CD8-positive, alpha-beta memory T cell (primary cell): Measurements from ENCODE around the gene KIF13A. TPM values are rescaled to one million over a fixed set of nuclear protein-coding genes. Genes with fewer than 3 reads are reported as not detected.

Source experiments
- CTCF ChIA-PET: fragments of 350-600 bp; sonication (Branson Sonifier 250); formaldehyde crosslinking; loops from one replicate; lab custom pipeline; 2021; ENCODE audit warnings: antibody characterized with exemption; lab: Charles Lee
- POLR2A ChIA-PET: fragments of 350-600 bp; sonication (Branson Sonifier 250); formaldehyde crosslinking; loops from one replicate; lab custom pipeline; 2021; ENCODE audit warnings: antibody characterized with exemption; lab: Charles Lee
- DNase-seq, 5 donors: peaks; one replicate each; pipeline versions ENCODE4 v3.0.0 to v3.0.0-alpha.2; 2020 to 2022; ENCODE audit warnings: mixed read lengths in 1 of 5
- H3K27ac ChIP-seq: one replicate; pipeline ENCODE4 v1.7.0; 2013; ENCODE audit warnings: low read depth, mild to moderate bottlenecking, low read length, moderate library complexity
- H3K27me3 ChIP-seq: 2 replicates; pipeline ENCODE4 v1.7.0; 2013; ENCODE audit warnings: low read length, mild to moderate bottlenecking; ENCODE audit not compliant: insufficient read depth, poor library complexity, severe bottlenecking
- H3K36me3 ChIP-seq: 2 replicates; pipeline ENCODE4 v1.7.0; 2013; ENCODE audit warnings: mild to moderate bottlenecking, low read length, moderate library complexity; ENCODE audit not compliant: insufficient read depth
- H3K4me1 ChIP-seq: 2 replicates; pipeline ENCODE4 v1.7.0; 2013; ENCODE audit warnings: mild to moderate bottlenecking, low read length, moderate library complexity; ENCODE audit not compliant: insufficient read depth
- H3K4me3 ChIP-seq: 2 replicates; pipeline ENCODE4 v1.7.0; 2013; ENCODE audit warnings: mild to moderate bottlenecking, low read length
- H3K9me3 ChIP-seq: 2 replicates; pipeline ENCODE4 v1.7.0; 2013; ENCODE audit warnings: mild to moderate bottlenecking, low read length
- H3K27ac Mint-ChIP-seq, 8 donors: one replicate each; pipeline ENCODE4 v1.8.0; 2020 to 2021; ENCODE audit warnings: mixed read lengths in 8 of 8, mild to moderate bottlenecking in 6 of 8, inconsistent platforms in 3 of 8, moderate library complexity in 3 of 8
- H3K27me3 Mint-ChIP-seq, 2 donors: one replicate each; pipeline ENCODE4 v1.8.0; 2020 to 2021; ENCODE audit warnings: mixed read lengths in 2 of 2, mild to moderate bottlenecking in 1 of 2, moderate library complexity in 1 of 2
- H3K36me3 Mint-ChIP-seq, 3 donors: one replicate each; pipeline ENCODE4 v1.8.0; 2020 to 2021; ENCODE audit warnings: mixed read lengths in 3 of 3, inconsistent platforms in 1 of 3, mild to moderate bottlenecking in 1 of 3
- H3K4me1 Mint-ChIP-seq, 3 donors: one replicate each; pipeline ENCODE4 v1.8.0; 2020 to 2021; ENCODE audit warnings: mixed read lengths in 3 of 3, inconsistent platforms in 1 of 3, mild to moderate bottlenecking in 1 of 3
- H3K4me3 Mint-ChIP-seq, 7 donors: one replicate each; pipeline ENCODE4 v1.8.0; 2020 to 2021; ENCODE audit warnings: mixed read lengths in 7 of 7, mild to moderate bottlenecking in 6 of 7, moderate library complexity in 4 of 7, inconsistent platforms in 2 of 7
- H3K9me3 Mint-ChIP-seq, 5 donors: one replicate each; pipeline ENCODE4 v1.8.0; 2020 to 2022; ENCODE audit warnings: mixed read lengths in 5 of 5, mild to moderate bottlenecking in 3 of 5, moderate library complexity in 2 of 5, inconsistent platforms in 1 of 5
- polyA plus RNA-seq: library from polyadenylated mRNA; unstranded; fragments of 300-500 nt; fragmentation: Illumina TruSeq; gene quantifications from one replicate; pipeline ENCODE4 v1.2.3, GENCODE V29; 2021
- total RNA-seq, 2 experiments: library from RNA; stranded (reverse); gene quantifications; one replicate each; pipeline ENCODE4 v1.2.3, GENCODE V29; 2021

KIF13A gene
- total and polyA plus RNA-seq, 3 experiments from 2014 or later = 0.12 to 0.60 (median 0.18) TPM

- H3K27ac ChIP-seq = no peak overlapping the region
- Mint-ChIP-seq H3K9me3 (no peaks in the 10 kb centered on the region), H3K27me3 (peaks cover 3 to 19% of the 10 kb centered on the region in 2 donors), H3K36me3 (no peaks in the 10 kb centered on the region), H3K27ac (no peak overlapping the region), H3K4me1 (no peaks in the 10 kb centered on the region), H3K4me3 (no peak overlapping the region)
- no peak for DNase-seq
- H3K27me3 ChIP-seq = no peaks in the 10 kb centered on the region
- H3K4me3 ChIP-seq = no peak overlapping the region
- H3K36me3 ChIP-seq = no peaks in the 10 kb centered on the region
- CTCF ChIA-PET = no interaction called here
- POLR2A ChIA-PET = no interaction called here
- no peaks in the 10 kb centered on the region for H3K4me1 ChIP-seq
- H3K9me3 ChIP-seq = no peaks in the 10 kb centered on the region
These were observed 159.3 kb downstream of the KIF13A start for GRCh38 chr6:17828149-17828548.

GRCh38 chr6:17826301-17826700, 161.1 kb downstream of the KIF13A start:
- H3K27me3 Mint-ChIP-seq = peaks cover 3 to 14% of the 10 kb centered on the region in 2 donors
- no peak overlapping the region for H3K27ac Mint-ChIP-seq
- no peaks in the 10 kb centered on the region for H3K36me3 Mint-ChIP-seq
- Histone ChIP-seq H3K27ac (no peak overlapping the region), H3K27me3 (no peaks in the 10 kb centered on the region), H3K4me1 (no peaks in the 10 kb centered on the region), H3K36me3 (no peaks in the 10 kb centered on the region), H3K4me3 (no peak overlapping the region), H3K9me3 (no peaks in the 10 kb centered on the region)
- no peaks in the 10 kb centered on the region for H3K4me1 Mint-ChIP-seq
- CTCF ChIA-PET = no interaction called here
- DNase-seq = no peak
- no peak overlapping the region for H3K4me3 Mint-ChIP-seq
- POLR2A ChIA-PET = no interaction called here
- H3K9me3 Mint-ChIP-seq = no peaks in the 10 kb centered on the region

GRCh38 chr6:17820055-17820454, 167.4 kb downstream of the KIF13A start:
- ChIA-PET POLR2A (no interaction called here), CTCF (no interaction called here)
- Mint-ChIP-seq H3K4me3 (no peak overlapping the region), H3K36me3 (no peaks in the 10 kb centered on the region), H3K4me1 (no peaks in the 10 kb centered on the region), H3K27me3 (peaks cover 2 to 18% of the 10 kb centered on the region in 2 donors), H3K27ac (no peak overlapping the region), H3K9me3 (no peaks in the 10 kb centered on the region)
- Histone ChIP-seq H3K27ac (peak overlapping the region; percentile 30), H3K9me3 (no peaks in the 10 kb centered on the region), H3K36me3 (no peaks in the 10 kb centered on the region), H3K4me1 (no peaks in the 10 kb centered on the region), H3K27me3 (no peaks in the 10 kb centered on the region), H3K4me3 (no peak overlapping the region)
- DNase-seq = no peak

- ChIA-PET POLR2A (no interaction called here), CTCF (interaction anchor here (1.2 to 2.2 kb wide), 3 partner anchors 13 to 232 kb away, joined by 3 to 7 read pairs (median 3); no protein-coding TSS in a partner anchor)
- H3K27me3 ChIP-seq = no peaks in the 10 kb centered on the region
- H3K36me3 ChIP-seq = no peaks in the 10 kb centered on the region
- H3K4me3 ChIP-seq = no peak overlapping the region
- Mint-ChIP-seq H3K4me3 (no peak overlapping the region), H3K9me3 (peaks cover 0 to 2% (median 0%) of the 10 kb centered on the region in 5 donors), H3K4me1 (no peaks in the 10 kb centered on the region), H3K27me3 (peaks cover 2 to 22% of the 10 kb centered on the region in 2 donors), H3K36me3 (no peaks in the 10 kb centered on the region), H3K27ac (no peak overlapping the region)
- no peaks in the 10 kb centered on the region for H3K4me1 ChIP-seq
- no peak for DNase-seq
- H3K9me3 ChIP-seq = no peaks in the 10 kb centered on the region
- no peak overlapping the region for H3K27ac ChIP-seq
These were observed 169.7 kb downstream of the KIF13A start for GRCh38 chr6:17817763-17818162.

- peaks cover 2 to 28% of the 10 kb centered on the region in 2 donors for H3K27me3 Mint-ChIP-seq
- no peaks in the 10 kb centered on the region for H3K36me3 Mint-ChIP-seq
- no peaks in the 10 kb centered on the region for H3K4me1 Mint-ChIP-seq
- CTCF ChIA-PET = interaction anchor here (1.2 to 2.2 kb wide), 3 partner anchors 13 to 231 kb away, joined by 3 to 7 read pairs (median 3); no protein-coding TSS in a partner anchor
- H3K4me3 Mint-ChIP-seq = no peak overlapping the region
- Histone ChIP-seq H3K9me3 (no peaks in the 10 kb centered on the region), H3K36me3 (no peaks in the 10 kb centered on the region), H3K4me3 (no peak overlapping the region), H3K27ac (no peak overlapping the region), H3K27me3 (no peaks in the 10 kb centered on the region), H3K4me1 (no peaks in the 10 kb centered on the region)
- POLR2A ChIA-PET = no interaction called here
- DNase-seq = no peak
- H3K27ac Mint-ChIP-seq = no peak overlapping the region
- peaks cover 0 to 4% (median 0%) of the 10 kb centered on the region in 5 donors for H3K9me3 Mint-ChIP-seq
These were observed 170.4 kb downstream of the KIF13A start for GRCh38 chr6:17816921-17817611.

- H3K4me3 Mint-ChIP-seq = no peak overlapping the region
- ChIA-PET CTCF (interaction anchor here (0.8 to 1.3 kb wide), 2 partner anchors 15 to 228 kb away, joined by 3 to 4 read pairs; no protein-coding TSS in a partner anchor), POLR2A (no interaction called here)
- no peak for DNase-seq
- Histone ChIP-seq H3K36me3 (no peaks in the 10 kb centered on the region), H3K27me3 (no peaks in the 10 kb centered on the region), H3K9me3 (no peaks in the 10 kb centered on the region), H3K4me1 (no peaks in the 10 kb centered on the region), H3K27ac (no peak overlapping the region), H3K4me3 (no peak overlapping the region)
- no peak overlapping the region for H3K27ac Mint-ChIP-seq
- no peaks in the 10 kb centered on the region for H3K4me1 Mint-ChIP-seq
- peaks cover 5 to 35% of the 10 kb centered on the region in 2 donors for H3K27me3 Mint-ChIP-seq
- H3K9me3 Mint-ChIP-seq = peaks cover 0 to 4% (median 2%) of the 10 kb centered on the region in 5 donors
- H3K36me3 Mint-ChIP-seq = no peaks in the 10 kb centered on the region
These were observed 173.9 kb downstream of the KIF13A start for GRCh38 chr6:17813542-17813941.

GRCh38 chr6:17812311-17812710, 175.1 kb downstream of the KIF13A start:
- ChIA-PET POLR2A (no interaction called here), CTCF (interaction anchor here (1.3 kb wide), 1 partner anchor 227 kb away, joined by 4 read pairs; no protein-coding TSS in a partner anchor)
- Histone ChIP-seq H3K9me3 (no peaks in the 10 kb centered on the region), H3K27ac (no peak overlapping the region), H3K4me1 (no peaks in the 10 kb centered on the region), H3K36me3 (no peaks in the 10 kb centered on the region), H3K27me3 (no peaks in the 10 kb centered on the region), H3K4me3 (no peak overlapping the region)
- Mint-ChIP-seq H3K27ac (no peak overlapping the region), H3K36me3 (peaks cover 0 to 6% (median 0%) of the 10 kb centered on the region in 3 donors), H3K4me3 (no peak overlapping the region), H3K9me3 (peaks cover 5 to 14% (median 9%) of the 10 kb centered on the region in 5 donors), H3K4me1 (no peaks in the 10 kb centered on the region), H3K27me3 (peaks cover 12 to 33% of the 10 kb centered on the region in 2 donors)
- DNase-seq = no peak

- Histone ChIP-seq H3K27ac (no peak overlapping the region), H3K9me3 (no peaks in the 10 kb centered on the region), H3K36me3 (no peaks in the 10 kb centered on the region), H3K4me1 (no peaks in the 10 kb centered on the region), H3K4me3 (no peak overlapping the region), H3K27me3 (no peaks in the 10 kb centered on the region)
- Mint-ChIP-seq H3K4me3 (no peak overlapping the region), H3K27ac (no peak overlapping the region), H3K36me3 (peaks cover 0 to 6% (median 0%) of the 10 kb centered on the region in 3 donors), H3K9me3 (peaks cover 5 to 14% (median 12%) of the 10 kb centered on the region in 5 donors), H3K4me1 (peaks cover 2 to 8% (median 3%) of the 10 kb centered on the region in 3 donors), H3K27me3 (peaks cover 14 to 42% of the 10 kb centered on the region in 2 donors)
- ChIA-PET POLR2A (no interaction called here), CTCF (no interaction called here)
- DNase-seq = no peak
These were observed 178.8 kb downstream of the KIF13A start for GRCh38 chr6:17808609-17809008.
